GM23338 (cell line): ENCODE measurements around the gene GJA8. TPM values are rescaled to one million over a fixed set of nuclear protein-coding genes. Genes with fewer than 3 reads are reported as not detected.

Source experiments
- ATAC-seq: fragments of 200-7000 bp; cut with Tn5 transposase; 3 replicates; pipeline ENCODE4 v1.9.1; 2020
- DNase-seq: peaks from one replicate; pipeline ENCODE4 v3.0.0-alpha.2; 2015; ENCODE audit warnings: low spot score
- H2AFZ ChIP-seq: fragments of 200-600 bp; sonication (generic); 2 replicates; pipeline ENCODE4 v1.8.0; 2016; ENCODE audit warnings: antibody characterized with exemption, mild to moderate bottlenecking, moderate library complexity
- H3F3A ChIP-seq: fragments of 200-600 bp; sonication (generic); replicated peaks from 2 replicates; pipeline ENCODE4 v1.8.0; 2017; ENCODE audit warnings: antibody characterized with exemption, mixed run types, low read depth
- H3K27ac ChIP-seq: fragments of 200-600 bp; sonication (generic); 2 replicates; pipeline ENCODE4 v1.6.1; 2016; ENCODE audit warnings: low read depth
- H3K27me3 ChIP-seq: fragments of 200-600 bp; sonication (generic); 2 replicates; pipeline ENCODE4 v1.8.0; 2016; ENCODE audit warnings: mild to moderate bottlenecking, mixed run types, moderate library complexity; ENCODE audit not compliant: insufficient read depth
- H3K36me3 ChIP-seq: fragments of 200-600 bp; sonication (generic); 2 replicates; pipeline ENCODE4 v1.8.0; 2016; ENCODE audit warnings: mild to moderate bottlenecking; ENCODE audit not compliant: insufficient read depth
- H3K4me1 ChIP-seq: fragments of 200-600 bp; sonication (generic); 2 replicates; pipeline ENCODE4 v1.8.0; 2016; ENCODE audit warnings: mild to moderate bottlenecking, moderate library complexity; ENCODE audit not compliant: insufficient read depth
- H3K4me2 ChIP-seq: fragments of 200-600 bp; sonication (generic); 2 replicates; pipeline ENCODE4 v1.7.1; 2017; ENCODE audit warnings: mixed run types
- H3K4me3 ChIP-seq: fragments of 200-600 bp; sonication (generic); 2 replicates; pipeline ENCODE4 v1.6.1; 2016; ENCODE audit warnings: mixed run types
- H3K79me2 ChIP-seq: fragments of 200-600 bp; sonication (generic); replicated peaks from 2 replicates; pipeline ENCODE4 v1.8.0; 2017; ENCODE audit warnings: mild to moderate bottlenecking; ENCODE audit not compliant: insufficient read depth
- H3K9me2 ChIP-seq: fragments of 200-600 bp; sonication (generic); 2 replicates; pipeline ENCODE4 v1.8.0; 2017; ENCODE audit not compliant: insufficient read depth
- H4K20me1 ChIP-seq: fragments of 200-600 bp; sonication (generic); replicated peaks from 2 replicates; pipeline ENCODE4 v1.8.0; 2017; ENCODE audit warnings: mild to moderate bottlenecking; ENCODE audit not compliant: insufficient read depth
- H3K27ac Mint-ChIP-seq: 2 replicates; pipeline ENCODE4 v1.8.0; 2020; ENCODE audit warnings: inconsistent platforms, mild to moderate bottlenecking, moderate library complexity, mixed read lengths
- H3K27me3 Mint-ChIP-seq: 3 replicates; pipeline ENCODE4 v1.8.0; 2022; ENCODE audit warnings: low read depth, mild to moderate bottlenecking, moderate library complexity, mixed read lengths, inconsistent platforms; ENCODE audit not compliant: insufficient read depth, poor library complexity
- H3K36me3 Mint-ChIP-seq: 3 replicates; pipeline ENCODE4 v1.8.0; 2021; ENCODE audit warnings: low read depth, mild to moderate bottlenecking, inconsistent platforms, moderate library complexity, mixed read lengths
- H3K4me1 Mint-ChIP-seq: 3 replicates; pipeline ENCODE4 v1.8.0; 2020; ENCODE audit warnings: mild to moderate bottlenecking, inconsistent platforms, mixed read lengths
- H3K4me3 Mint-ChIP-seq: 3 replicates; pipeline ENCODE4 v1.8.0; 2021; ENCODE audit warnings: moderate library complexity, mild to moderate bottlenecking, inconsistent platforms, mixed read lengths
- H3K9me3 Mint-ChIP-seq: 3 replicates; pipeline ENCODE4 v1.8.0; 2020; ENCODE audit warnings: moderate library complexity, mild to moderate bottlenecking, inconsistent platforms, mixed read lengths
- CREB1 ChIP-seq: fragments of 250-450 bp; sonication (Bioruptor Pico); IDR thresholded peaks from 2 replicates; pipeline ENCODE4 v1.5.0; 2020; ENCODE audit warnings: low read depth, mild to moderate bottlenecking, moderate library complexity
- ETS1 ChIP-seq: IDR thresholded peaks from 2 replicates; pipeline ENCODE4 v1.6.1; 2016; ENCODE audit warnings: antibody characterized with exemption
- JUNB ChIP-seq: IDR thresholded peaks from one replicate; pipeline ENCODE4 v1.6.1; 2016; ENCODE audit warnings: antibody characterized with exemption; ENCODE audit not compliant: unreplicated experiment
- POLR2AphosphoS5 ChIP-seq: IDR thresholded peaks from 2 replicates; pipeline ENCODE4 v1.6.1; 2016; ENCODE audit warnings: antibody characterized with exemption, low read depth
- STAT1 ChIP-seq: IDR thresholded peaks from one replicate; pipeline ENCODE4 v1.6.1; 2016; ENCODE audit warnings: antibody characterized with exemption; ENCODE audit not compliant: unreplicated experiment
- ZNF114 ChIP-seq: fragments of 250-450 bp; sonication (Bioruptor Pico); IDR thresholded peaks from 2 replicates; pipeline ENCODE4 v1.5.0; 2020; ENCODE audit warnings: mild to moderate bottlenecking, moderate library complexity
- ZNF331 ChIP-seq: fragments of 250-450 bp; sonication (Bioruptor Pico); IDR thresholded peaks from 2 replicates; pipeline ENCODE4 v1.5.0; 2020; ENCODE audit warnings: low read depth, mild to moderate bottlenecking, moderate library complexity
- polyA plus RNA-seq: library from polyadenylated mRNA; unstranded; fragments of >200 nt; fragmentation: Nextera tagmentation; extraction: Ambion mirVana; gene quantifications from 2 replicates; pipeline ENCODE4 v1.2.1, GENCODE V29; 2016
- total RNA-seq: library from RNA; depleted of rRNA; stranded (reverse); fragments of >200 nt; shearing (Covaris generic); gene quantifications from 2 replicates; pipeline ENCODE4 v1.2.3, GENCODE V29; 2014
- TF ChIP-seq, protein P1 (sequence below), 2 experiments: fragments of 200-600 bp in 1 of 2; sonication (generic) in 1 of 2; conservative IDR thresholded peaks; 2 replicates each; pipeline versions ENCODE4 v1.5.1 to v1.6.1; 2016 to 2017; ENCODE audit warnings: antibody characterized with exemption in 2 of 2, low read depth in 2 of 2, mild to moderate bottlenecking in 2 of 2, moderate library complexity in 1 of 2
- TF ChIP-seq, protein P2 (sequence below): fragments of 250-450 bp; sonication (Bioruptor Pico); IDR thresholded peaks from 2 replicates; pipeline ENCODE4 v1.5.0; 2020; ENCODE audit warnings: mild to moderate bottlenecking, moderate library complexity

Gene GJA8
- total and polyA plus RNA-seq, 2 experiments from 2014 or later: not detected

- Mint-ChIP-seq H3K4me1 (peaks cover 19% of the 10 kb centered on the region), H3K27ac (no peak overlapping the region), H3K9me3 (no peaks in the 10 kb centered on the region; the same call in 2 of the 3 replicates), H3K36me3 (no peaks in the 10 kb centered on the region), H3K27me3 (peaks cover 3% of the 10 kb centered on the region), H3K4me3 (no peak overlapping the region)
- H3K4me1 ChIP-seq: 0 out of 2 replicates have a peak, but pooled peaks cover 4% of the 10 kb centered on the region
- no peaks in the 10 kb centered on the region for H4K20me1 ChIP-seq
- H3K36me3 ChIP-seq: no peaks in the 10 kb centered on the region
- ATAC-seq: peak; percentile 99
- DNase-seq: peak; percentile 92
- no peaks in the 10 kb centered on the region for H3K79me2 ChIP-seq
- H3K27ac ChIP-seq: no peak overlapping the region
- H3F3A ChIP-seq: no peaks in the 10 kb centered on the region
- no peaks in the 10 kb centered on the region for H3K9me2 ChIP-seq
- no peak overlapping the region for H3K4me2 ChIP-seq
- TF ChIP-seq CREB1 (CRISPR knock-in tag): no peak
- TF ChIP-seq, protein P1, sequence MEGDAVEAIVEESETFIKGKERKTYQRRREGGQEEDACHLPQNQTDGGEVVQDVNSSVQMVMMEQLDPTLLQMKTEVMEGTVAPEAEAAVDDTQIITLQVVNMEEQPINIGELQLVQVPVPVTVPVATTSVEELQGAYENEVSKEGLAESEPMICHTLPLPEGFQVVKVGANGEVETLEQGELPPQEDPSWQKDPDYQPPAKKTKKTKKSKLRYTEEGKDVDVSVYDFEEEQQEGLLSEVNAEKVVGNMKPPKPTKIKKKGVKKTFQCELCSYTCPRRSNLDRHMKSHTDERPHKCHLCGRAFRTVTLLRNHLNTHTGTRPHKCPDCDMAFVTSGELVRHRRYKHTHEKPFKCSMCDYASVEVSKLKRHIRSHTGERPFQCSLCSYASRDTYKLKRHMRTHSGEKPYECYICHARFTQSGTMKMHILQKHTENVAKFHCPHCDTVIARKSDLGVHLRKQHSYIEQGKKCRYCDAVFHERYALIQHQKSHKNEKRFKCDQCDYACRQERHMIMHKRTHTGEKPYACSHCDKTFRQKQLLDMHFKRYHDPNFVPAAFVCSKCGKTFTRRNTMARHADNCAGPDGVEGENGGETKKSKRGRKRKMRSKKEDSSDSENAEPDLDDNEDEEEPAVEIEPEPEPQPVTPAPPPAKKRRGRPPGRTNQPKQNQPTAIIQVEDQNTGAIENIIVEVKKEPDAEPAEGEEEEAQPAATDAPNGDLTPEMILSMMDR (conservative IDR thresholded peaks at IDR 0.05; ENCODE audit: low read depth in 2 of 2): peak; percentile 87 to 98
- H3K4me3 ChIP-seq: no peak overlapping the region
- H2AFZ ChIP-seq: peak overlapping the region; percentile 77
- no peaks in the 10 kb centered on the region for H3K27me3 ChIP-seq
Measured at GRCh38 chr1:147890177-147890790, 12.3 kb upstream of the GJA8 start.

GRCh38 chr1:147891088-147891487, 11.5 kb upstream of the GJA8 start:
- DNase-seq (no peak), ATAC-seq (no peak)
- Histone ChIP-seq H3F3A (no peaks in the 10 kb centered on the region), H3K36me3 (no peaks in the 10 kb centered on the region), H3K4me1 (0 out of 2 replicates have a peak, but pooled peaks cover 4% of the 10 kb centered on the region), H4K20me1 (no peaks in the 10 kb centered on the region), H2AFZ (no peak overlapping the region), H3K9me2 (no peaks in the 10 kb centered on the region), H3K79me2 (no peaks in the 10 kb centered on the region), H3K4me2 (no peak overlapping the region), H3K27me3 (no peaks in the 10 kb centered on the region), H3K4me3 (no peak overlapping the region), H3K27ac (no peak overlapping the region)
- Mint-ChIP-seq H3K36me3 (no peaks in the 10 kb centered on the region), H3K4me1 (peaks cover 19% of the 10 kb centered on the region), H3K9me3 (no peaks in the 10 kb centered on the region; the same call in 2 of the 3 replicates), H3K4me3 (no peak overlapping the region), H3K27me3 (peaks cover 3% of the 10 kb centered on the region), H3K27ac (no peak overlapping the region)
- no peak for TF ChIP-seq JUNB
- no peak for TF ChIP-seq ZNF114 (CRISPR knock-in tag)
- TF ChIP-seq, protein P2, sequence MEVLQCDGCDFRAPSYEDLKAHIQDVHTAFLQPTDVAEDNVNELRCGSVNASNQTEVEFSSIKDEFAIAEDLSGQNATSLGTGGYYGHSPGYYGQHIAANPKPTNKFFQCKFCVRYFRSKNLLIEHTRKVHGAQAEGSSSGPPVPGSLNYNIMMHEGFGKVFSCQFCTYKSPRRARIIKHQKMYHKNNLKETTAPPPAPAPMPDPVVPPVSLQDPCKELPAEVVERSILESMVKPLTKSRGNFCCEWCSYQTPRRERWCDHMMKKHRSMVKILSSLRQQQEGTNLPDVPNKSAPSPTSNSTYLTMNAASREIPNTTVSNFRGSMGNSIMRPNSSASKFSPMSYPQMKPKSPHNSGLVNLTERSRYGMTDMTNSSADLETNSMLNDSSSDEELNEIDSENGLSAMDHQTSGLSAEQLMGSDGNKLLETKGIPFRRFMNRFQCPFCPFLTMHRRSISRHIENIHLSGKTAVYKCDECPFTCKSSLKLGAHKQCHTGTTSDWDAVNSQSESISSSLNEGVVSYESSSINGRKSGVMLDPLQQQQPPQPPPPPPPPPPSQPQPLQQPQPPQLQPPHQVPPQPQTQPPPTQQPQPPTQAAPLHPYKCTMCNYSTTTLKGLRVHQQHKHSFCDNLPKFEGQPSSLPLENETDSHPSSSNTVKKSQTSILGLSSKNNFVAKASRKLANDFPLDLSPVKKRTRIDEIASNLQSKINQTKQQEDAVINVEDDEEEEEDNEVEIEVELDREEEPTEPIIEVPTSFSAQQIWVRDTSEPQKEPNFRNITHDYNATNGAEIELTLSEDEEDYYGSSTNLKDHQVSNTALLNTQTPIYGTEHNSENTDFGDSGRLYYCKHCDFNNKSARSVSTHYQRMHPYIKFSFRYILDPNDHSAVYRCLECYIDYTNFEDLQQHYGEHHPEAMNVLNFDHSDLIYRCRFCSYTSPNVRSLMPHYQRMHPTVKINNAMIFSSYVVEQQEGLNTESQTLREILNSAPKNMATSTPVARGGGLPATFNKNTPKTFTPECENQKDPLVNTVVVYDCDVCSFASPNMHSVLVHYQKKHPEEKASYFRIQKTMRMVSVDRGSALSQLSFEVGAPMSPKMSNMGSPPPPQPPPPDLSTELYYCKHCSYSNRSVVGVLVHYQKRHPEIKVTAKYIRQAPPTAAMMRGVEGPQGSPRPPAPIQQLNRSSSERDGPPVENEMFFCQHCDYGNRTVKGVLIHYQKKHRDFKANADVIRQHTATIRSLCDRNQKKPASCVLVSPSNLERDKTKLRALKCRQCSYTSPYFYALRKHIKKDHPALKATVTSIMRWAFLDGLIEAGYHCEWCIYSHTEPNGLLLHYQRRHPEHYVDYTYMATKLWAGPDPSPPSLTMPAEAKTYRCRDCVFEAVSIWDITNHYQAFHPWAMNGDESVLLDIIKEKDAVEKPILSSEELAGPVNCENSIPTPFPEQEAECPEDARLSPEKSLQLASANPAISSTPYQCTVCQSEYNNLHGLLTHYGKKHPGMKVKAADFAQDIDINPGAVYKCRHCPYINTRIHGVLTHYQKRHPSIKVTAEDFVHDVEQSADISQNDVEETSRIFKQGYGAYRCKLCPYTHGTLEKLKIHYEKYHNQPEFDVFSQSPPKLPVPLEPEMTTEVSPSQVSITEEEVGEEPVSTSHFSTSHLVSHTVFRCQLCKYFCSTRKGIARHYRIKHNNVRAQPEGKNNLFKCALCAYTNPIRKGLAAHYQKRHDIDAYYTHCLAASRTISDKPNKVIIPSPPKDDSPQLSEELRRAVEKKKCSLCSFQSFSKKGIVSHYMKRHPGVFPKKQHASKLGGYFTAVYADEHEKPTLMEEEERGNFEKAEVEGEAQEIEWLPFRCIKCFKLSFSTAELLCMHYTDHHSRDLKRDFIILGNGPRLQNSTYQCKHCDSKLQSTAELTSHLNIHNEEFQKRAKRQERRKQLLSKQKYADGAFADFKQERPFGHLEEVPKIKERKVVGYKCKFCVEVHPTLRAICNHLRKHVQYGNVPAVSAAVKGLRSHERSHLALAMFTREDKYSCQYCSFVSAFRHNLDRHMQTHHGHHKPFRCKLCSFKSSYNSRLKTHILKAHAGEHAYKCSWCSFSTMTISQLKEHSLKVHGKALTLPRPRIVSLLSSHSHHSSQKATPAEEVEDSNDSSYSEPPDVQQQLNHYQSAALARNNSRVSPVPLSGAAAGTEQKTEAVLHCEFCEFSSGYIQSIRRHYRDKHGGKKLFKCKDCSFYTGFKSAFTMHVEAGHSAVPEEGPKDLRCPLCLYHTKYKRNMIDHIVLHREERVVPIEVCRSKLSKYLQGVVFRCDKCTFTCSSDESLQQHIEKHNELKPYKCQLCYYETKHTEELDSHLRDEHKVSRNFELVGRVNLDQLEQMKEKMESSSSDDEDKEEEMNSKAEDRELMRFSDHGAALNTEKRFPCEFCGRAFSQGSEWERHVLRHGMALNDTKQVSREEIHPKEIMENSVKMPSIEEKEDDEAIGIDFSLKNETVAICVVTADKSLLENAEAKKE (CRISPR knock-in tag): no peak
- no peak for TF ChIP-seq STAT1
- no peak for TF ChIP-seq ETS1
- no peak for TF ChIP-seq ZNF331 (CRISPR knock-in tag)
- TF ChIP-seq, protein P1 (conservative IDR thresholded peaks at IDR 0.05; ENCODE audit: low read depth in 2 of 2): no peak
- no peak for TF ChIP-seq POLR2AphosphoS5
- TF ChIP-seq CREB1 (CRISPR knock-in tag): no peak
